HG02588 (cell line): ENCODE measurements around the gene ADAT3.
A peak's percentile ranks its signal among the peaks of the same experiment; 100 is the strongest.

Source experiments
- ATAC-seq: cut with Tn5 transposase; IDR thresholded peaks from one replicate; pipeline ENCODE4 v1.9.1; 2021; ENCODE audit warnings: mild to moderate bottlenecking, moderate library complexity; ENCODE audit not compliant: unreplicated experiment

The ADAT3 gene

DNA sequence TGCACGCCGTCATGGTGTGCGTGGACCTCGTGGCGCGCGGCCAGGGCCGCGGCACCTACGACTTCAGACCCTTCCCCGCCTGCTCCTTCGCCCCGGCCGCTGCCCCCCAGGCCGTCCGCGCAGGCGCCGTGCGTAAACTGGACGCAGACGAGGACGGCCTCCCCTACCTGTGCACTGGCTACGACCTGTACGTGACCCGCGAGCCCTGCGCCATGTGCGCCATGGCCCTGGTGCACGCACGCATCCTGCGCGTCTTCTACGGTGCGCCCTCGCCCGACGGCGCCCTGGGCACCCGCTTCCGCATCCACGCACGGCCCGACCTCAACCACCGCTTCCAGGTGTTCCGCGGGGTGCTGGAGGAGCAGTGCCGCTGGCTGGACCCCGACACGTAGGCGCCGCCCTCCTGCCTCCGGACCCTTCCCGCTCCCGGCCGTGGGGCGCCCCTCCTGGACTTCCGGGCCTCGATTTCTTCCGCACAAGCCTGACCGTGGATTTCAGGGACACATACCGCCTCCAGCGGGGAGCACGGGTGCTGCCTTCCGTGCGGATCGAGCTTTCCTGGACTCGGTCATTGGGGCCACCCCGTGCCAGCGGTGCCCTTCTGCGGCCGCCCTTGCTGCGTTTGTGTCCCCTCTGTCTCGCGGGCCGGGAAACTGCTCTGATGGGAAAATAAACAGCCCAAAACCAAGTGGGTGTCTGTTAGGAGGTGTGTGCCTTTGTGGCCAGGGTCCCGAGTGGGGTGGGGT is 7.7 kb downstream of the ADAT3 start:
- no peak for ATAC-seq

DNA sequence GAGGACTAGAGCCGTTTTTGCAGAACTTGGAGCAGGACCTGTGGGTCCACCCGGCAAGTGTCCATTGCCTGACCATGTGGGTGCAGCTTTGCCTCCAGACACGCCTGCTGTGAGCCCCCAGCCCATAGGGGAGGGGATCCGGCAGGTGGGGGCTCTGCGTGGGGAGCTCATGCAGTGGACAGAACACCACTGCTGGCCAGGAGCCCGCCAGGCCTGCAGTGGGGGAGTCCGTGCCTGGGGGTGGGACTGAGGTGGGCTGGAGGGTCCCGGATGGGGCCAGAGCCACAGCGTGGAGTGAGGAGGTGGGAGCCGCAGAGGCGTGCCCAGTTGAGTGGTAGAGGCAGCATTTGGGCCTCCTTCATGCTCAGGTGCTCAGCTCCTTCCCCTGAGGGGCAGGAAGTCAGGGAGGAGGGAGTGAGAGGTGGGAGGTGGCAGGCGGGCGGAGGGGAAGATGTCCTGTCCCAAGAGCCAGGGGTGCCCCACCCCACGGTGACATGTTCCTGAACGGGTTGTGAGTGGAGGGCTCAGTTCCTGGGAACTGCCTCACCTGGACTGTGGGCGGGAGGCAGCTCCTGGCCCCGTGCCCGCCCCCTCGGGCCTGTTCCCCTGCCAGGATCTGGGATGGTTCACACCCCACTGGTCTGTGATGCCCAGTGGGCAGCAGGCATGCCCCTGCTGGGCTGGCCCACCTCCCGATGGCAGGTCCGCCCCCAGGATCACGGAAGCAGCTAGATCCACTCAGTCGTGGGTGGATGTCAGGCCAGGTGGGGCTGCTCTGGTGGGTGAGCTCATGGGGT is 8.8 kb downstream of the ADAT3 start:
- ATAC-seq, result no peak

DNA sequence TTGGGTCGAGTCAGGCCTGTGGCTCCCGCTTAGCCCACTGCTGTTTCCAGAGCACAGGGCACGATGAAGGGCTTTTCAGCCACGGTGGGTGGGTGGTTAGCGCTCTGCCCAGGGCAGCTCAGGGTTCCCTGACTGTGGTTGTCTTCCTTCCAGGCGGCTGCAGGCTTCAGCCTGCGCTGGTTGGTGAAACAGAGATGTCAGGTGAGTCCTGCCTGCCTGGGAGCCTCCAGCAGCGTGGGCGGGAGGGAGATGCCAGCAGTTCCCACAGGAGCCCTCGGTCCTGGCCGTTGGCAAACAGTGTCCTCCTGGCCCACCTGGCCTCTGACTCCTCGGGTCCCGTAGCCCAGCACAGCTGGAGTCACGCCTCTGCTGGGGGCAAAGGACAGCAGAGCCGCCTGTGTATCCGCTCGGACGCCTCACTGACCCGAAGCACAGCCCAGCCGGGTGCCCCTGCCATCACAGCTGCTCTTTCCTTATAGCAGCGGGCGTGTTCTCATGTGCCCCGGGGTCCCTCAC is 9.7 kb downstream of the ADAT3 start:
- ATAC-seq, result no peak

DNA sequence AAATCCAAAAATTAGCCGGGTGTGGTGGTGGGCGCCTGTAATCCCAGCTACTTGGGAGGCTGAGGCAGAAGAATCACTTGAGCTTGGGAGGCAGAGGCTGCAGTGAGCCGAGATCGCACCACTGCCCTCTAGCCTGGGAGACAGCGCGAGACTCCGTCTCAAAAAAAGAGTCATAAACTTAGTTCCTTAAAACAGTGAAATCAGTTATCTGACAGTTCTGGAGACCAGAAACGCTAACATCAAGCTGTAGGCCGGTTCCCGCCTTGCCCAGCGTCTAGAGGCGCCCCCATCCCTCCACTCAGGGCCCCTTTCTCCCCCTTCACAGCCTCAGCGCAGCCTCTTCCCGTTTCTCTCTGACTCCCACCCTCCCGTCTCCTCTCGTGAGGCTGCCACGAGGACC is 11.9 kb downstream of the ADAT3 start:
- no peak for ATAC-seq

DNA sequence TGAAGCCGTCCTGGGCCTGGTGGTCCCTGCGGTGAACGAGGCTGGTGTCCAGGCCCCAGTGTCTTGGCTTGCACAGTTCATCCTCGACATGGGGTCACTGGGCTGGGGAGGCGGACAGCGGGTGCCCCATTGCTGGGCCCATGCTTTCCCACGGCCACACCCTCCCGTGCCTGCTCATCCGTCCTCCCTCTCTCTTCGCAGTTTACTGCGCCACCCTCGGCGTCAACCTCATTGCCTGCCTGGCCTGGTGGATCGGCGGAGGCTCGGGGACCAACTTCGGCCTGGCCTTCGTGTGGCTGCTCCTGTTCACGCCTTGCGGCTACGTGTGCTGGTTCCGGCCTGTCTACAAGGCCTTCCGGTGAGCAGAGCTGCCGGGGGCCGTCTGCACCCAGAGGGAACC is 12.7 kb downstream of the ADAT3 start:
- ATAC-seq, result no peak

DNA sequence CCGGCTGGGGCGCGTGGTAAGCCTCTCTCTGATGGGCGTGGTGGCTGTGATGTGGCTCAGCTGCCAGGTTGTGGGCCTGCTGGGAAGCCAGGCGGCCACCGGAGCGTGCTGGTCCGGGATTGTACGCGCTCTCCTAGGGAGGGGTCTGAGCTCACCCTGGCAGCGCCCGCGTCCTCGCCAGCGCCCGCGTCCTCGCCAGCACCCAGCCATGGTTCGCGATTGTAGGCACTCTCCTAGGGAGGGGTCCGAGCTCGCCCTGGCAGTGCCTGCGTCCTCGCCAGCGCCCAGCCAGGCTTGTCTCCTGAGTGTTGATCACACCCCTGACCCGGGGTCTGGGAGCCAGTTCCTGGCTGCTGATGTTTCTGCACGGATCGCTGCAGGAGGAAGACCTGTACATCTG is 13.8 kb downstream of the ADAT3 start:
- no peak for ATAC-seq

DNA sequence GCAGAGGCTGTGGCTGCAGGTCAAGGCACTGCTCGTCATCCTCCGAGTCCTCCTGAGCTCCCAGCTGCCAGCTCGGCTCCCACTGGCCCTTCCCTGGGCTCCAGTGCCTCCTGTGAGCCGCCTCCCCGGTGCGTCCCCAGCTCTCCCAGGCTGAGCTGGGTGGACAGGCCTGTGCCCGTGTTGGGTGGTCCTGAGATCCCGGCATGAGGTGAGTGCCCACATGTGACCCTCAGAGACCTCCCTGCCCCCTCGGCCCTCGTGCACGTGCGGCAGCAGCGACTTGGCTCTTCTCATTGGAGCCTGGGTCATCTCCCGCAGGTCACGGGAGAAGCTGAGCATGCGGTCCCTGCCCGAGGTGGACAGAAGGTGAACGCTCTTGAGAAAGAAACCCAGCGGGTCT is 15.4 kb downstream of the ADAT3 start:
- ATAC-seq, result no peak

DNA sequence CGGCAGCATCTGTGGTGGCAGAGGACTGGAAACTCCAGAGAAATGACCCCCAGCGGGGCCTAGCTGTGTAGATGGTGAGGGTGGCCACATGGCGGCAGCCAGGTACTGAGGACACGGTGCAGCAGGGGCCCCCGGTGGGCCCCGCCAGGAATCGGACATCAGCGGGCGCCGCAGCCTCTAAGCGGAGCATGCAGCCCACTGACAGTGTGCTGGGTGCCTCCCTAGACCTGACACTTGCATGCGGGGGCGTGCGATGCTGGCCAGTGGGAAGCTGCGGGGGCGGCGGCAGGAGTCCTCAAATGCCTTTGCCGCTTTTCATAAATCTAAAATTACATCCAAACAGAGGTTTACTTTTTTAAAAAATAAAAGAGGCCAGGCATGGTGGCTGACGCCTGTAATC is 16.1 kb downstream of the ADAT3 start:
- ATAC-seq, result no peak

DNA sequence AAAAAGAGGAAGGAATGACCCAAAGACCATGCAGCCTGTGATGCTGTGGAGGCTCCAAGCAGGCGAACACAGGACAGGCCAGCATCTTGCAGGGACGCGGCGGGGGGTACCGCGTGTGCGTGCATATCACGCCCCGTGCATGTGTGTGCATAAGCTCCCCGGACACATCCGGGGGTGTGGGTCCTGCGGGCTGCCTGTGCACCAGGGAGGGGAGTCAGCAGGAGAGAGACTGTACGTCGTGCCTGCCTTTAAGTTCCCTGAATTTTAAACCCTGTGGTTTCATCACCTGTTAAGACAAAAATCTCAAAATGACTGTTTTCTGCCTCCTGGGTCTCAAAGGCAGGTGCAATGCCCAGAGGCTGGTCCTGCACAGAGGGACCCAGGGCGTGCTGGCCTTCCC is 16.6 kb downstream of the ADAT3 start:
- ATAC-seq, result no peak

DNA sequence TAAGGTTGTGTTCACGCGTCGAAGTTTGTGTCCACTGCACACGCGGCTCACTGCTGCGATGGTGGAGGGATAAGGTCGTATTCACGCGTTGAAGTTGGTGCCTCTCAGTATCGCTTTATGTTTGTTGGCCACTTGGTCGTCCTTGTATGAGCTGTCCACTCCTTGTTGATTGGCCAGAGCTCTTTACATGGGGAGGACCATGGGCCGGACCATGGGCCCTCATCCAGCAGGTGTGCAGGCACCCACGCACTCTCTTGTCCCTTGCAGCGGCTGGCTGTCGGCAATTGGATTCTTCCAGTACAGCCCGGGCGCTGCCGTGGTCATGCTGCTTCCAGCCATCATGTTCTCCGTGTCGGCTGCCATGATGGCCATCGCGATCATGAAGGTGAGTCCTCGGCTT is 17.6 kb downstream of the ADAT3 start:
- no peak for ATAC-seq

DNA sequence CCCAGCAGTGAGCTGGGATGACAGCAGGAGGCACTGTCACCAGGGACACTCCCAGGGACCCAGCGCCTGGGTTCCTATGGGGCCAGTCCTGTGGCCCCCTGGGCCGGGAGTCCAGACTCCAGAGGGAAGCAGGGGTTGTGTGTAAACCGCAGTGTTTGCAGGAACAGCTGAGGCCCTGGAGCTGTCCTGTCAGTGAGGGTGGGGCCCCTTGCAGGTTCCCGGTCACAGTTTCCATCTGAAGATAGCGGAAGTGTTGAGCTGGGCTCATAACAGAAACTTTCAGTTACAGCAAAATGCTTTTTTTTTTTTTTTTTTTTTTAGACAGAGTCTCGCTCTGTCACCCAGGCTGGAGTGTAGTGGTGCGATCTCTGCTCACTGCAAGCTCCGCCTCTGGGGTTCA is 18.1 kb downstream of the ADAT3 start:
- ATAC-seq, result no peak

DNA sequence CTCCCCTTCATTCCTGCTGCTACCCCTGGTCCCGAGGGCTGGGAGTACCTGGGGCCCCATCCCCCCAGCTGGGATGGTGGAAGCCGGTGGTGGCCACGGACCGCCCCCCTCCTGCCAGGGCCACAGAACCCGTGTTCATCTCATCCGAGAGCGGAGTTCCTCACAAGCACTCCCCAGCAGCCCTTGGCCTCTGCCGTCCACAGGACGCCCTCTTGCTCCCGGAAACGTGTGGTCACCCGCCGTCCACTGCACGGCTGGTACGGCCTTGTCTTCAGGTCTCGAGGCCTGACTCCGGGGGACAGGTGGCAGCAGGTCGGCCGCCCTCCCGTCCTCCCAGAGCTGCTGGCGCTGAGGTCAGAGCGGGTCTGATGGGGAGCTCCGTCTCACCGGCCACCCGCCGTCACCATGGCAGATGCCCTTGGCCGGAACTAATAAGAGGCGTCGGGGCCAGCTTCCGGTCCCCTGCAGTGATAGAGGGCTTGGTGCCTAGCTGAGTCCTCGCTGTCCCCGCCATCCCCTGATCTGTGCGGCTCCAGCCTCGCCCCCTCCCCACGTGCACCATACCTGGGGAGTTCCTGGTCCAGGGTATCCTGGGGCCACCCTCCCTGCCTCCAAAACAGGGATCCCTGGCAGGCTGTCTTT is 19.2 kb downstream of the ADAT3 start:
- no peak for ATAC-seq

DNA sequence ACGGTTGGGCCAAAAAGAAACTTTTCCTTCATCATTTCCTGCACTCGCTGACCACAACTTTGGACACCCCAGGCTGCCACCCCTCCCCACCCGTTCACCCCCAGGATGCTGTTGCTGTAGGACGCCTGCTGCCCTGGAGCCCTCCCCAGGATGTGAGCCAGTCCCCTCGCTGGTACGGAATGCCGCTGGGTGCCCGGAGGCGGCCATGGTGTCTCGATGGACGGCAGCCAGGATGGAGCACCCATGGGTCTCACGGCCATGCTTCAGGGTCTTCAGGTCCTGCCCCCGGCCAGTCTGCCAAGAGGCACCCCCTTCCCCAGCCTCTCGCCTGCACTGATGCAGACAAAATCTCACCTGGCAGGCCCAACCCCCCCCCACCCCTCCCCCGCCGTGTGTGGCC is 20.3 kb downstream of the ADAT3 start:
- ATAC-seq, result no peak

DNA sequence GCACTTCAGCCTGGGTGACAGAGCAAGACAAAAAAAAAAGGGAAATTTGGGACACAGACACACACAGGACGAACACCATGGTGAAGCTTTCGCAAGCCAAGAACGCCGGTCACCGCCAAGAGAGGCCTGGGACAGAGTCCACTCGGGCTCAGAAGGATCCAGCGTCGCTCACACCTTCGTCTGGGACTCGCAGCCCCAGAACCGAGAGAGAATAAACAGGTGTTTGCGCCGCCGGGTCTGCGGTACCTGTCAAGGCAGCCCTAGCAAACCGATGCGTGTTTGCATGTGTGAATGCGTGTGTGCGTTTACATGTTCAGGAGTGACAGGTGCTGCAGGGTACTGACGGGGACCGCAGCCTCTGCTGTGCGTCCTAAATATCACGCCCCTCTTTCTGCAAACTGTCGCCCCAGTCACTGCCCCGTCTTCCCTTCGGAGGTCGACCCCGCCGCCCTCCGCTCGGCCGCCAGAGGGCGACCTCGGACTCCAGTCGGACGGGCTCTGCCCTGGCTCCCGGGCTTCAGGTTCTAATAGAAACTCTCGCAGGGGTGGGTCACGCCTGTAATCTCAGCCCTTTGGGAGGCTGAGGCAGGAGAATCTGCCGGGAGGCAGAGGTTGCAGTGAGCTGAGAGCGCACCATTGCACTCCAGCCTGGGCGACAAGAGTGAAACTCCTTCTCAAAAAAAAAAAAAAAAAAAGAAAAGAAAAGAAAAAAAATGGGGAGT is 24.0 kb downstream of the ADAT3 start:
- peak; percentile 63 for ATAC-seq

DNA sequence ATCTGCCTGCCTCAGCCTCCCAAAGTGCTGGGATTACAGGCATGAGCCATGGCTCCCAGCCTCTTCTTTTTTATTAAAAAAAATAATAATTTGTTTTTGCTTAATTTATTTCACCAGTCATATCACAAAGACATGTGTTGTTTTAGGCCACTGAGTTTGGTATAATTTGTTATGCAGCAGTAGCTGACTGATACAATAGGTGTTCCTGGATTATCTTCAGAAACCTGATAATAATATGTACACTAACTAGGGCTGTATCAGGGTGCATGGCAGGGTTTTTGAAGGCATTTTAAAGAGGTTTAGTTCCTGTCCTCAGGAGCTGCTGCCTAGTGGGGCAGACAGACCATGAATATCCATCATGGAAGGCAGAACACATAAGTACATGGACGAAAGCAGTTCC is 26.2 kb downstream of the ADAT3 start:
- no peak for ATAC-seq

DNA sequence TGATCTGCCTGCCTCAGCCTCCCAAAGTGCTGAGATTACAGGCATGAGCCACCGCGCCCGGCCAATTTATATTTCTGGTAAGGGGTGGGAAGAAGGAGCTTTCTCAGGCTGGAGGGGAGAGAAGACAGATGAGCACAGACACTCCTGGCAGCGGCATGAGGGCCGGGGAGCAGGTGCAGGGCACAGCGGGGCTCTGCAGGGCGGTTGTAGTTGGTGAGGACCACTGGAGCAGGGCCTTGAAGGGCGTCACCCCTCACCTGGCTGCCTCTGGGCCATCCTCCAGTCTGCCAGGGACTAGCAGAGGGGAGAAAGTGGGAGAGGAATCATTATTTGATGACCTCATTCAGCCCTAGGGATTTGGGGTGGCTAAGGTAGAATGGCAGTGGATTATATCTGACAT is 27.2 kb downstream of the ADAT3 start:
- no peak for ATAC-seq

DNA sequence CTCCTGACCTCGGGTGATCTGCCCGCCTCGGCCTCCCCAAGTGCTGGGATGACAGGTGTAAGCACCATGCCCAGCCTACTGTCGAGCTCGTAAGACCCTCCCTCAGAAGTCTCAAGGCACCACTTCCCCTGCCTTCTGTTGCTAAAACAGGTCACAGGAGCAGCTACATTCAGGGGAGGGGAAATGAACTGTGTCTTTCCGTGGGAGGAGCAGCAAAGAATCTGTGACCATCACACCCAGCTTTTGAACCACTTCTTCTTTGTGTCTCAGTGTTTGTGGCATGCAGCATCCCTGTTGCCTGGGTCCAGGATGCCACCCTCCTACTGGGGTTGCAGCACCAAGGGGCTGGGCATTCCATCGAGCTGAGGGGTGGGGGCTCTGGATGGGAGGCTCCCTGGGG is 28.0 kb downstream of the ADAT3 start:
- ATAC-seq, result no peak

DNA sequence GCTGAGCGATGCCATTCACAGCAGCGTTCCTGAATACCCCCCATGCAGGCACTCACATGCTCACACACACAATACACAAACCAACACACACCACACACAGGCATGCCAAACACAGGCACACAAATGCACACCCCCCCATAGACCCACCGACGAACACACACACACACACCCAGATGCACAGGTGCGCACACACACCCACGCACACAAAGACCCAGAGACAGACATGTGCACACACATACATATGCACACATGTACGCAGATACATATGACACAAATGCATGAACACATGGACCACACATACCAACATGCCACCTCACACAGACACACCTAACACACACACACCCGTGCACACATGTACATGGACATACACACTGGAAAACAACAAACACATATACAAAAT is 28.7 kb downstream of the ADAT3 start:
- ATAC-seq, result no peak

DNA sequence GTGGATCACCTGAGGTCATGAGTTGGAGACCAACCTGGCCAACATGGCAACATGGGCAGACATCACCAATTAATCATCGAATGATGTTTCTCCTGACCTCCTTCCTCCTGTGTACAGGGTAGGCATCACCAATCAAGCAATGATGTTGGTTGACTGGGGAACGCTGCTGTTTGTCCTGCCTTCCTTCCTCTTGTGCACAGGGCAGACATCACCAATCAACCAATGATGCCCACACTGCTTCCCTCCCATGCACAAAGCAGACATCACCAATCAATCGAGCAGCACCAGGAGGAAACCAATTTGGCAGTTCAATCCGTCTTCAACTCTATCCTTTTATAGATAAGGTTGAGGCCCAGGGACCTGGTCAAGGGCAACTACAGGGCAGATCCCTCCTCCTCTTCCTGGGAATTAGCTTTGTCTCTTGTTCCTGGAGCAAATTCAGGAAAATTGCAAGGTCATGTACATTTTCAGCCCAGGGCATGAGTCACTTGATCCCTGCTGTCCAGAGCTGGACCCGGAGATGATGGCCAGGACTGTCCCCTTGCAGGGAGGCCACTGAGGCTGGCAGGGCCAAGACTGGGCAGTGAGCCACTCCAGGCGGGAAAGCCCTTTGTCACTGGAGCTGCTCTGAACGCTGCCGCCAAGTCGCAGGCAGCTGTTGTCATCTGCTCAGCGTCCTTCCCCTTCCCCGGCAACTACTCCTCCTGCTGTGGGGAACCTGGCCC is 30.4 kb downstream of the ADAT3 start:
- no peak for ATAC-seq

DNA sequence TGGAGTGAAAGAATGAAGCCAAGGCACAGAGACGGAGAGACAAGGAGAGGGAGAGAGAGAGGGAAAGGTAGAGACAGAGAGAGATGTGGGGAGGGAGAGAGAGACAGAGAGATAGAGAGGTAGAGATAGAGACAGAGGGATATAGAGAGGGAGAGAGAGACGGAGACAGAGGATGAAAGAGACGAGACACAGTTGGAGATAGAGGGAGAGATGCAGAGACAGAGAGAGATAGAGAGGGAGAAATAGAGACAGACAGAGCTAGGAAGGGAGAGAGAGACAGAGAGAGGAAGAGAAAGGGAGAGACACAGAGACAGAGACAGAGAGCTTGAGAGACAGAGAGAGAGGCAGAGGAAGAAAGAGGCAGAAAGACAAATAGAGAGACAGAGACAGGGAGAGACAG is 31.2 kb downstream of the ADAT3 start:
- no peak for ATAC-seq
